RWPE2 (cell line): ENCODE results near the gene CFAP410.

Source experiments
- ATAC-seq: fragments of 200-7000 bp; cut with Tn5 transposase; 3 replicates; pipeline ENCODE4 v1.9.1; 2021; ENCODE audit warnings: low read depth
- DNase-seq: peaks from one replicate; pipeline ENCODE4 v3.0.0-alpha.2; 2020; ENCODE audit warnings: low spot score
- H3K27ac ChIP-seq: fragments of 450-650 bp; 2 replicates; pipeline ENCODE4 v1.5.1; 2017; ENCODE audit warnings: mild to moderate bottlenecking; ENCODE audit not compliant: poor library complexity, severe bottlenecking
- H3K27me3 ChIP-seq: fragments of 250-450 bp; sonication (Bioruptor Pico); 2 replicates; pipeline ENCODE4 v1.5.1; 2021; ENCODE audit warnings: mild to moderate bottlenecking, moderate library complexity; ENCODE audit not compliant: insufficient read depth, poor library complexity, severe bottlenecking
- H3K36me3 ChIP-seq: fragments of 250-450 bp; sonication (Bioruptor Pico); 2 replicates; pipeline ENCODE4 v1.5.1; 2020; ENCODE audit warnings: low read depth, mild to moderate bottlenecking, moderate library complexity
- H3K4me1 ChIP-seq: fragments of 250-450 bp; sonication (Bioruptor Pico); 2 replicates; pipeline ENCODE4 v1.5.1; 2021; ENCODE audit warnings: mild to moderate bottlenecking, moderate library complexity; ENCODE audit not compliant: insufficient read depth, poor library complexity, severe bottlenecking
- H3K4me3 ChIP-seq: fragments of 250-450 bp; sonication (Bioruptor Pico); 2 replicates; pipeline ENCODE4 v1.5.1; 2021; ENCODE audit warnings: mild to moderate bottlenecking, moderate library complexity; ENCODE audit not compliant: severe bottlenecking
- H3K9me3 ChIP-seq: fragments of 250-450 bp; sonication (Bioruptor Pico); 2 replicates; pipeline ENCODE4 v1.5.1; 2021; ENCODE audit warnings: mild to moderate bottlenecking, moderate library complexity; ENCODE audit not compliant: severe bottlenecking
- TF ChIP-seq, protein P1 (sequence below): fragments of 450-650 bp; IDR thresholded peaks from one replicate; pipeline ENCODE4 v1.5.1; 2017; ENCODE audit warnings: mild to moderate bottlenecking, moderate library complexity; ENCODE audit not compliant: poor library complexity, severe bottlenecking

Gene CFAP410

DNA sequence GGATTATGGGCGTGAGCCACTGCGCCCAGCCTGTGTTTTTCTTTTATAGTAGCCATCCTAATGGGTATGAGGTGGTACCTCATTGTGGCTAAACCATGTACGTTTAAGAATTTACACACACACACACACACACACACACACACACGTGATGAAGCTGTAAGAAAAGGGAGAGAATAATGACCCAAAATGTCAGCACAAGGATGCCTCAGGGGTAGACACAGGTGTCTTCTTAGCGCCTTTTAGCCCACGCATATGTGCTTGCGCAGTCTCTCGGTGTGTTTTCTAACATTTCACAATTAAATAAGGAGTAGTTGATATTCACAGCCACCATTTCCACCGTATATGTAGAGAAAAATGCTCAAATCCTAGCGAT, 40.1 kb downstream of the CFAP410 start:
- TF ChIP-seq, protein P1, sequence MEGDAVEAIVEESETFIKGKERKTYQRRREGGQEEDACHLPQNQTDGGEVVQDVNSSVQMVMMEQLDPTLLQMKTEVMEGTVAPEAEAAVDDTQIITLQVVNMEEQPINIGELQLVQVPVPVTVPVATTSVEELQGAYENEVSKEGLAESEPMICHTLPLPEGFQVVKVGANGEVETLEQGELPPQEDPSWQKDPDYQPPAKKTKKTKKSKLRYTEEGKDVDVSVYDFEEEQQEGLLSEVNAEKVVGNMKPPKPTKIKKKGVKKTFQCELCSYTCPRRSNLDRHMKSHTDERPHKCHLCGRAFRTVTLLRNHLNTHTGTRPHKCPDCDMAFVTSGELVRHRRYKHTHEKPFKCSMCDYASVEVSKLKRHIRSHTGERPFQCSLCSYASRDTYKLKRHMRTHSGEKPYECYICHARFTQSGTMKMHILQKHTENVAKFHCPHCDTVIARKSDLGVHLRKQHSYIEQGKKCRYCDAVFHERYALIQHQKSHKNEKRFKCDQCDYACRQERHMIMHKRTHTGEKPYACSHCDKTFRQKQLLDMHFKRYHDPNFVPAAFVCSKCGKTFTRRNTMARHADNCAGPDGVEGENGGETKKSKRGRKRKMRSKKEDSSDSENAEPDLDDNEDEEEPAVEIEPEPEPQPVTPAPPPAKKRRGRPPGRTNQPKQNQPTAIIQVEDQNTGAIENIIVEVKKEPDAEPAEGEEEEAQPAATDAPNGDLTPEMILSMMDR = no peak
- H3K4me3 ChIP-seq = peak overlapping the region; percentile 97
- H3K9me3 ChIP-seq = no peaks in the 10 kb centered on the region
- peaks cover 3% of the 10 kb centered on the region for H3K4me1 ChIP-seq
- H3K27me3 ChIP-seq = no peaks in the 10 kb centered on the region
- peak overlapping the region; percentile 75 for H3K27ac ChIP-seq
- ATAC-seq = no peak
- no peaks in the 10 kb centered on the region for H3K36me3 ChIP-seq
- DNase-seq = no peak

DNA sequence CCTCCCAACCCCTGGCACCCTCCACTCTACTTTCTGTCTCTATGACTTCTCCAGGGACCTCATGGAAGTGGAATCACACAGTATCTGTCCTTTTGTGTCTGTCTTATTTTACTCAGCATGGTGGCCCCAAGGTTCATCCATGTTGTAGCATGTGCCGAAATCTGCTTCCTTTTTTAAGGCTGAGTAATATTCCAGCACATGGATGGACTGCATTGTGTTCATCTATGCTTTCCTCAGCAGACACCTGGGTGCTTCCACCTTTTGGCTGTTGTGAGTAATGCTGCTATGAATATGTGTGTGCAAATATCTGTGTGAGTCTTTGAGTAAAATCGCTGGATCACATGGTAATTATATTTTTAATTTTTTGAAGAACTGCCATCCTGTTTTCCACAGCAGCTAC, 40.9 kb downstream of the CFAP410 start:
- Histone ChIP-seq H3K9me3 (no peaks in the 10 kb centered on the region), H3K27me3 (no peaks in the 10 kb centered on the region), H3K27ac (no peak overlapping the region), H3K4me1 (peaks cover 3% of the 10 kb centered on the region), H3K36me3 (no peaks in the 10 kb centered on the region), H3K4me3 (no peak overlapping the region)
- ATAC-seq = no peak
- TF ChIP-seq, protein P1 = no peak
- no peak for DNase-seq

DNA sequence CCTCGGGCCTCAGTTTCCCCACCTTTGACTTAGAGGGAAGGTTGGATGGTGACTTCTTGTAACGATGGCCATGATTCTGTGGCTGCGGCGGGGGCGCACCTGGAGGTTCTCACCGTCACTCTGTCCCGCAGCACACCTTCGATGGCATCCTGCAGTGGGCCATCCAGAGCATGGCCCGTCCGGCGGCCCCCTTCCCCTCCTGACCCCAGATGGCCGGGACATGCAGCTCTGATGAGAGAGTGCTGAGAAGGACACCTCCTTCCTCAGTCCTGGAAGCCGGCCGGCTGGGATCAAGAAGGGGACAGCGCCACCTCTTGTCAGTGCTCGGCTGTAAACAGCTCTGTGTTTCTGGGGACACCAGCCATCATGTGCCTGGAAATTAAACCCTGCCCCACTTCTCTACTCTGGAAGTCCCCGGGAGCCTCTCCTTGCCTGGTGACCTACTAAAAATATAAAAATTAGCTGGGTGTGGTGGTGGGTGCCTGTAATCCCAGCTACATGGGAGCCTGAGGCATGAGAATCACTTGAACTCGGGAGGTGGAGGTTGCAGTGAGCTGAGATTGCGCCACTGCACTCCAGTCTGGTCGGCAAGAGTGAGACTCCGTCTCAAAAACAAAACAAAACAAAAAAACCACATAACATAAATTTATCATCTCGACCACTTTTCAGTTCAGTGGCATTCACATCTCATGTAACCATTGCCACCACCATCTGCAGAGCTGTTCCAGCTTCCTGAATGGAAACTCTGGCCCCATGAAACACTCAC, 41.5 kb downstream of the CFAP410 start:
- ATAC-seq (peak; percentile 48), DNase-seq (no peak)
- no peaks in the 10 kb centered on the region for H3K36me3 ChIP-seq
- H3K9me3 ChIP-seq = no peaks in the 10 kb centered on the region
- H3K27me3 ChIP-seq = no peaks in the 10 kb centered on the region
- no peak overlapping the region for H3K27ac ChIP-seq
- peaks cover 3% of the 10 kb centered on the region for H3K4me1 ChIP-seq
- H3K4me3 ChIP-seq = no peak overlapping the region
- TF ChIP-seq, protein P1 = peak; percentile 78

DNA sequence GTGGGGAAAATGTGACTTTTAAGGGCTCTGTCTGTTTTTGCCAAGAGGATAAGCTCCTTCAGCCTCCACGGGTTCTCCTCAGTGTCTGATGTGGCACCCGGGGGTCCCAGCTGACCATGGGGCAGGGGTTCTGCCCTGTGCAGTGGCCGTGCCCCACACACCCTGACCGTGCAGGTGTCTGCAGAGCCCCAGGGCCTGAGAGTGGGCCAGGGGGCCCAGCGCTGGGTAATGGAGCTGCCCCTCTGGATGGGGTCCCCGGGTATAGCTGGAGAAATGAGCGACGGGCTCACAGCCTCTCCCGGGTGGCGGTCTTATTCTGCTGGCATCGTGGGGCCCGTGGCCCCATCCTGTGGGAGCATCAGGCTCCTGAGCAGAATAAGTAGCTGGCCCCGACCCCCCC, 42.3 kb downstream of the CFAP410 start:
- H3K27ac ChIP-seq = no peak overlapping the region
- TF ChIP-seq, protein P1 = no peak

DNA sequence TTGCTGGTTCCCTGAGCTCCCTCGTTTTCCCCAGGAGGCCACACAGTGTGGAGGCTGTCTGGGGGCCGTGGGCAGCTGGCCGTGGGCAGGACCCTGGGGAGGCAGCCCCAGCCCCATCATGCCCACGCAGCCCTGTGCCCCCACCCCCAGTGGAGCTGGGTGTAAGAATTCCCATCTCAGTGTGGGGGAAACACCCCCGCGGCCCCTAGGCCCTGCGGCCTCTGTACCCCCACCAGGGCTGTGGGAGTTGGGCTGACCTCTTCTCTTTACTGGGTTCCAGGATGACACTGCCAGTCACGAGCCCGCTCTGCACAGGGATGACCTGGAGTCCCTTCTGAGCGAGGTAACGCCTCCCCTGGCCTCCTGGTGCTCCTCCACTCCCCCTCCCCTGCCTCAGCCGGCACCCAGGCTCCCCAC, 43.1 kb downstream of the CFAP410 start:
- H3K4me1 ChIP-seq = peaks cover 3% of the 10 kb centered on the region
- DNase-seq (no peak), ATAC-seq (no peak)
- H3K27me3 ChIP-seq = no peaks in the 10 kb centered on the region
- no peaks in the 10 kb centered on the region for H3K9me3 ChIP-seq
- no peaks in the 10 kb centered on the region for H3K36me3 ChIP-seq
- no peak overlapping the region for H3K4me3 ChIP-seq
- H3K27ac ChIP-seq = no peak overlapping the region
- TF ChIP-seq, protein P1 = no peak

More for the DNA sequence above, 42.3 kb downstream of the CFAP410 start:
- H3K9me3 ChIP-seq = no peaks in the 10 kb centered on the region
- DNase-seq (no peak), ATAC-seq (no peak)
- H3K4me3 ChIP-seq = no peak overlapping the region
- no peaks in the 10 kb centered on the region for H3K27me3 ChIP-seq
- H3K36me3 ChIP-seq = no peaks in the 10 kb centered on the region
- H3K4me1 ChIP-seq = peaks cover 3% of the 10 kb centered on the region
